TTC549 (cell line): Measurements from ENCODE around the gene COL18A1.

Source experiments
- FAIRE-seq: peaks from 2 replicates; lab custom pipeline; 2012; peaks lifted over from hg19 to GRCh38; lab: Jason Lieb, UNC

COL18A1 gene

DNA sequence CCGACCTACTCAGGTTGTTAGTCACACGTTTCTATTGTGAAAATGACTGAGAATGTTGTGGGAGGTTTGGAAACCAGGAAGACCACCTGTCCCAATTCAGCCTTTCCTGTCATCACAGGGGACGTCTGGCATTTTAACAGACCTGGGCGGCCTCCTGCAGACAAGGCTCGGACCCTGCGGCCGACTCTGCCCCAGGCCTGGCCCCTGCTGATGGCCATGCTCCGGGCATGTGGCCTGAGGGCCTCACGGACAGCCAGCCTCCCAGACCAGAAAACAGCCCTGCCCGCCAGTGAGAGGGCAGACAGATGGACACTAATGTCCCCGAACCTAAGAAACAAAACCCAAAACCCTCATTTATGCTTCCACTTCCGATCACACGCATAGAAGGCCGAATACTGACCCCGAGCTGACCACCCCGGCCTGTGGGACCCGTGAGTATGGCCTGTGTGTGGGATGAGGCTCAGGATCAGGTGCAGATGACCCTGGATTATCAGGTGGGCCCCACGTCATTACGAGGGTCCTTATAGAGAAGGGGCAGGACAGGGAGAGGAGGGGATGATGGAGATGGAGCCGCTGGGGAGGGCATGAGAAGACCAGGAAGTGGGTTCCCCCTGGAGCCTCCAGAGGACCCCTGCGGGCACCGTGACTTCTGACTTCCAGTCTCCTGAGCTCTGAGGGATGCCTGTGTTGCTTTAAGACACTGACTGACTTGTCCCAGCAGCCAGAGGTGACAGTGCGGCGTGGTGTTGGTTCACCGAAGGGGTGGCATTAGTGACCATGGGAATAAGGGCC is 9.6 kb downstream of the COL18A1 start:
- FAIRE-seq: no peak

DNA sequence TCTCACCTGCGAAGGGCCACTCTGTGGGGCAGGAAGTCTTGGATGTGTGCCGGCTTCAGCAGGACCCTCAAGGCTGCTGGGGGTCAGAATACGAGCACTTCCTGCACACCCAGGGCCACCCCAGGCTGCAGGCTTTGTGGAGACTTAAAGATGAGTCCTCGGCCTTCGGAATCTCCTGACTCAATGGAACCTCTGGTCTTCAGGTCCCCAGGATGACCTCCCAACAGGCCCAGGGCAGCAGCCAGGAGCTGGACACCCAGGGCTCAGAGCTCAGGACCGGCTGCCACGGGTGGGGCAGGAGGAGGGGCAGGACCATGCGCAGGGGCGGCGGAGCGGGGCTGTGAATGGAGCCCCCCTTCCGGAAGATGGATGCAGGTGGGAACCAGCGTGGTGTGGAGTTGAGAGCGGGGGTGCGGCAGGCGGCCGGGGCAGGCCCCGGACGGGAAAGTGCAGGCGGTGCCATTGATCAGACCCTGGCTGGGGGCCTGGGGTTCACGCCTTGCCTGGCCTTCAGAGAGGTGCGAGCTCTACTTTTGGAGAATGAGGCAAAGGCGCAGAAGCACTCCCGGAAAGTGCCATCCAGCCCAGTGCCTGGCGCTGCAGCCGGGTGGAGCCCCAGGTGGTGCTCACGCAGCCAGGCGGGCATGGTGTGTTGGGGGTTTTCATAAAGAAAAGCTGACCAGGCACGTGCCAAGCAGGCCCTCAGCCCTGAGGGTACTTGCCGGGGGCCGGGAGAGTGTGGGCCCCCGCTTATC is 10.4 kb downstream of the COL18A1 start:
- no peak for FAIRE-seq

DNA sequence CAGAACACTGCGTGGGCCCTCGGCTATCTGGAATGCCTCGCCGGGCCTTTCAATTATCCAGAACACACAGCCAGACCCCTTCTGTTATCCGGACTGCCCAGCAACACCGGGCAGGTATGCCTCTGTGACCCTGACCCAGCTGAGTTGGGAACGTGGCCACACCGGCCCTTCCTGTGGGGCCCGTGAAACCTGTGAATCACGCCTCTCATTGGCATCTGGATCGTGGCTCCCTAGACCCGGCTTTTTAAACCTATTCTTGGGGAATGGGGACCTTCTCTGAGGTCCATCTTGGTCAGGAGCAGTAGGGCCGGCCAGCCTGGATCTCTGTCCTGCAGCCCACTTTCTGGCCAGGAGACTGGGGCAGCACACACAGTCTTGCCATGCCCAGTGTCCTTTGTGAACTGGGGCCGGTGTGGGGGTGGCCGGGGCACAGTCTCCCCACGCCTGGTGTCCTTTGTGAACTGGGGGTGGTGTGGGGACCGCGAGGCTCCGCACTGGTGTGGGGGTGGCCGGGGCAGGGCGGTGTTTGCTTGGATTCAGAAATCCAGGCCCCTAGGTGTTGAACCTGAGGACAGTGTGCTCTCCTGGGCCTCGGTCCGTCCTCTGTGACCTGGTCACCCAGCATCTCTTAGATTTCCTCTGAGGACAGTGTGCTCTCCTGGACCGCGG is 11.1 kb downstream of the COL18A1 start:
- no peak for FAIRE-seq

DNA sequence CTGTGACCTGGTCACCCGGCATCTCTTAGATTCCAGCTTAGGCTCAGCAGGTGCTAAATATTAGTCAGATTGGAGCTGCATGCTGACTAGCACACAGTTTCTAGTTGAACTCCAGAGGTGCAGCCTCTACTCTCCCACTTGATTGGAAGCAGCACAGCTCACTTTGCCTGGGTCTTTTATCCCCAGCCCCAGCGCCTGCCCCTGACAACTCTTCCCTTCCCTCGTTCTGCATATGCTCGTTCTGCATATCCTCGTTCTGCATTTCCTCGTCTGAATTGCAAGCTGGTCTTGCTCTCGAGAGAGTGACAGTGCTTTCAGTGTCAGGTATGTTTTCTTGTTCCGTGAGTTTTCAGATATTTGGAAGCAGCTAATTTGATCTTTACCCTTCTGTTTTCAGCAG is 11.7 kb downstream of the COL18A1 start:
- FAIRE-seq: no peak

DNA sequence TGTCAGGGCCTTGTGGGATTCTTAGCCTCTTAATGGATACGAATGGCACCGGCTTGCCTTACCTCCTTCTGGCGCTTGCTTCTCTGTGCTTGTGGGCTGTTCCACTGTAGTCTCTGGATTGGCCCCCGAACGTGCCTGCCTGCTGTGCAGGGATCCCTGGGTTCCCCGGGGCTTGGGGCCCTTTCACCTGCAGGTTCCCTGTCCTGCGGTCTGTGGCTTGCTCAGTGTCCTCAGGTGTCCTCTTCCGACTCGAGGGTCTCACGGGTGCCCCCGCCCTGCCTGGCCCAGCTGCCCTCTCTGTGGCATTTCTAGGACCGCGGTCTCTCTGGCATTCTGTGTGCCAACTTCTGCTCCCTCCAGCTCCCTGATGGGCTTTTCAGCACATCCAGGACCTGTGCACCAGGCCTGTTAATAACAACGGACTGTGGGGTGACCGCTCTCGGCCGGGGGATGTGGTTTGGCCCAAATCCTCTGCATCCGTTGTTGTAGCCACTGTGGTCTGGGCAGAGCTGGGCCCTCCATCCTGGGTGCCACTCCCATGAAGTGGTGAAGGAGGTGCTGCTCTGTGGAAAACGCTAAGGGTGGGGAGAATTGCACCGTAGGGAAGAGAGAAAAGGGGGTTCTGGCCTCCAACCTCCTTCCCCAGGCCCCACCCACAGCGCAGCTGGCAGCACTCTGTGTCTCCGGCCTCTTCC is 12.4 kb downstream of the COL18A1 start:
- no peak for FAIRE-seq

DNA sequence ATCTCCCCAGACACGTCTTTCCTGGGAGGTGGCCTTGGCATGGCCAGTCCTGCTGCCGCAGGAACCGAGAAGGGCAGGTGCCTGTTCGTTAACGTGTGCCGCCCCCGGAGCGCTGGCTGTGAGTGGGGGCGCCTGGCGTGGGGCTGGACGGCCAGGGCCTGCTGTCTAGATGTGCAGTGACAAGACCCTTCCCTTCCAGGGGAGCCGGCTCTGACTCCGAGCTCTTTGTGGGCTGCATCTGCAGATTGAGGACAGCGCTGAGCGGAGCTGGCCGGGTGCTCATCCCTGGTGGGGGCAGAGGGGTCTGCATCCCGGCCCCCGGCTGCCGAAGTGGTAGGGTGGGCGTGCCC is 13.0 kb downstream of the COL18A1 start:
- FAIRE-seq: no peak

DNA sequence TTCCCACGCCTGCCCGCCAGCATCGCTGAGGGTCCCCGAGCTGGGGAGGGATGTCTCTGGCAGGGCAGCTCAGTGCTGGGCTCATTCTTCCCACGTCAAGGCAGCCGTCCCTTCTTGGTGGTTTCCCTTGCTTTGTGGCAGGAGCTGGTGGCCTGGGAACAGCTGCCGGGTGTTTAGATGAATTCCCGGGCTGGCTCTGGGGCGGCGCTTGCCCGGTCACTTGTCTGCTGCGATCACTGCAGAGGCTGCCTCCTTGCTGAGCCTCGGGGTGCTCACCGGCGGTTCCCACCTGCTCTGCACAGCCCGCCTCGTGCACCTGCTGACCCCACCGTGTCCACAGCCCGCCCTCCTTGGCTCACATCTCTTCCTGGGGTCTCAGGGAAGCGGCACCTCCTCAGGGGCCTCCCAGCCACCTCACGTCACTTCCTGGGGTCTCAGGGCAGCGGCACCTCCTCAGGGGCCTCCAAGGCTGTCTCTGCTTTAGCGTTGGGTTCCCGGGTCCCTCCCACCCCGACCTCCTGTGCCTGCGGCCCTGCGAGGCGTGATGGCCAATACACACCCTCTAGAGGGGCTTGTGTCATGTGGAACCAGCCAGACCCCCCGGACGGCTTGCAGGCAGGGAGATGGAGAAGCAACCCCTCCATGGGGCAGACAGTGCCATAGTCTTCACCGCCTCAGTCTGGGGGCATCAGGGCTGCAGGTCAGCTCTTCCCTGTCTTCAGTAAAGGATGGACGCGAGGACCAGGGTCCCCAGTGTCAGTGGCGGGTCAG is 13.5 kb downstream of the COL18A1 start:
- no peak for FAIRE-seq

DNA sequence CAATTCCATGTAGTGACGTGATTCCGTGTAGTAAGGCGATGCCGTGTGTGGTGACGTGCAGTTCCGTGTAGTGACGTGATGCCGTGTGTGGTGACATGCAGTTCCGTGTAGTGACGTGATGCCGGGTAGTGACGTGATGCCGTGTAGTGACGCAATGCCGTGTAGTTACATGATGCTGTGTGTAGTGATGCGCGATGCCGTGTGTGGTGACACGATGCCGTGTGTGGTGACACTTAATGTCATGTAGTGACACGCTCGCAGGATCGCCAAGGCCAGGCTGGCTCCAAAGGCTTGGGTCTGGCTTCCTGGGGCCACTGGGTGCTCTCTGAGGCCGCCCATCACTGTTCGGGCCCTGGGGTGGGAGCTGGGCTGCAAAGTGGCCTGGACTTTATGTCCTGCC is 14.2 kb downstream of the COL18A1 start:
- FAIRE-seq: no peak

DNA sequence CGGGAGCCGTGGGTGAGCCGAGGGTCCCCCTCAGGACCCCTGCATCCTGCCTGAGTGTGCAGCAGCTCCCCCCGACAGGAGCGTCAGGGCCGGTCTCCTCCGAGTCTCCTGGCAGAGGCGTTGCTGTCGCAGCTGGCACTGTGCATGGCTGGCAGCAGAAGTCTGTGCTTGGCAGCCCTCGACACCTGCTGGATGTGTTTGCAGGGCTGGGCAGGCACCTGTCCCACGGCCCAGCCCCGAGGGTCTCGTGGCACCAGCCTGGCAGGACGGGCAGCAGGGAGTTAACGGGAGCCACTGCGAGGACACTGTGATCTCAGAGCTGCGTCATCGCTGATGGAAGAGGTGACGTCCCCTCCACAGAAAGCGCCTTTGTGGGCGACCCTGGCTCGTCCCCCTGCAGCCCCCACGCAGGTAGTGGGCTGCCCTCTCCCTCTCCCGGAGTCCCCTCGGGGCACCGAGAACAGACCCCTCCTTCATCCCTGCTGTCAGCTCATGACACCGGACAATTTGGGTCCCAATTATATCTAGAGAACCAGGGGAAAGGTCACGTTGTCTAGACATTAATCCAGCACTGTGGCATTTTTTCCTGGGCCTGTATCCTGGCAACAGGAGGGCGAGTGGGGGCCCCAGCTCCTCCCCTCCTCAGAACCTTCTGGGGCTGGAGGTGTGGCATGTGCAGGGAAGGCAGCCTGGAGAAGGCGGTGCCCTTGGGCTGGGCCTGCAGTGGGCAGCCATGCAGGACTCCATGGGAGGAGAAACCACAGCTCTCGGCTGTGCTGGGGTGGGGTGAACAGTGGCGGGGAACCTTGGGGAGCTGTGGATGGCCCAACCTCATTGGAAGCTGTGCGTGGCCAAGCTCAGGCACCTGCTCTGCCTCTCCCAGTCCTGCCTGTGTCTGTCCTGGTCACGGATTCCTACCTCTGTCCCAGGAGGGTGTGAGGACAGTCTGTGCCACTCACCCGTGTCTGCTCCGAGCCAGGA is 15.4 kb downstream of the COL18A1 start:
- no peak for FAIRE-seq

DNA sequence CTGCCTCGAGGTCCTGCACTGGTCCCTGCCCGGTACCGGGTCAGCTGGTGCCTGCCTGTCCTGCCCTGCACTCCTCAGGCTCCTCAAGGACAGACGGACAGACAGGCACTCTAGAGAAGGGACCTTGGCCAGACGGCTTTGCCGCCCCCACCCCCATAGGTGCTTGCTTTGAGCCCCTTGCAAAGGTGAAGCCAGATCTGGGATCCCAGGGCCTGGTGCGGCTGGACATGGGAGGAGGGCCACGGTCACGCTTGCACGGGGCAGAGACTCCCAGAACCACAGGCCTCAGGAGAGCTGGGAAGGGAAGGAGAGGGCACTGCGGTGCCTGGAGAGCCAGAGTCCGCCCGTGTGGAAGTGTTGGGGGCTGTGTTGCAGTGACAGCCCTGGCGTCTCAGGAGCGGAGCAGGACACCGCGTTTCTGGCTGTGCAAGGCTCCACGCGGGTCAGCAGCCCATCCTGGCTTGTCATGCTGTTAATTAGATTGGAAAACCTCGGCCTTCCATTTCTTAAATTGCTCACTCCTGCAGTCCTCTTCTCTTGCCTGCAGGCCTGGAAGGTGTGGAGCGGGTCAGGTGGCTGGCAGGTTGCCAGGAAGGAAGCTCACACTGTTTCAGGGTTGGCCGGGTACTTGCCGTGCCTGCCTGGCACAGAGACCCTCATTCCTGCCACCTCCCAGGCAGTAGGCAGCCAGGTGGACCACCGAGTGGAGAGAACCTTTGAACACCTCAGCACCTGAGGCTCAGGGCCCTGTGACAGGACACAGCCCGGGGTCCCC is 16.3 kb downstream of the COL18A1 start:
- FAIRE-seq: no peak

DNA sequence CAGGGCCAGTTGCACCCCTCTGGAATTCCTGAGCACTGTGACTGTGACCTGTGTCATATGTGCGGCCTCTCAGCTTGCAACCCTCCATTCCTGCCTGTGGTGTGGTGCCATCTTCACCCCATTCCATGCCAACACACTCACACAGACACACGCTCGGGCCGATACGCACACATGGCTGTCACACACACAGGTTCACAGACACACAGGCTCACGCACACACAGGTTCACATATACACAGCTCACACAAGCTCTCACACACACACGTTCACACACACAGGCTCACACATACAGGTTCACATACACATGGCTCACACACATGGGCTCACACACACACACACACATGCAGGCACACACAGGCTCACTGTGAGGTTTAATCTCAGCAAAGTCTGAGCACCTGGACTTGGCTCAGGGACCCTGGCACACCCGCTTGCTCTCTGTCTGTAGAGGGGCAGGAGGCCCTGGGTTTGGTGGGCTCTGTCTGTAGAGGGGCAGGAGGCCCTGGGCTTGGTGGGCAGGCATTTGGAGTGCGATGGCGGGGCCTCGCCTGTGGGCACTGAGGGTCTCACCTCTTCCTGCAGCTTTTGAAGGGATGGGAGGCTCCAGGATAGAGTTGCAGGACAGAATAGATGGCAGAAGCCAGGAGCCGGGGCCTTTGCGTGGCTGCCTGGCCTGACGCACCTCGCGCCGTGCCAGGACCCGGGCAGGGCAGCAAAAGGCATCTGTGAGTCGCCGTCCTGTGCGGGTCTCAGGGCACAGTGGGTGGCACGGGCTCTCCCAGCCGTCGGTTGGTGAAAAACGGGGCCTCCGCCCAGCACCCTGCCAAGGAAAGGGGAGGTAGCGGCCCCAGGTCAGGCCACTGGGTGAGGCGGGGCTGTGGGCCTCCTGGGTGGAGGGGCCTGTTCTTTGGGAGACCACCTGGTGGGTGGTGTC is 17.1 kb downstream of the COL18A1 start:
- no peak for FAIRE-seq

DNA sequence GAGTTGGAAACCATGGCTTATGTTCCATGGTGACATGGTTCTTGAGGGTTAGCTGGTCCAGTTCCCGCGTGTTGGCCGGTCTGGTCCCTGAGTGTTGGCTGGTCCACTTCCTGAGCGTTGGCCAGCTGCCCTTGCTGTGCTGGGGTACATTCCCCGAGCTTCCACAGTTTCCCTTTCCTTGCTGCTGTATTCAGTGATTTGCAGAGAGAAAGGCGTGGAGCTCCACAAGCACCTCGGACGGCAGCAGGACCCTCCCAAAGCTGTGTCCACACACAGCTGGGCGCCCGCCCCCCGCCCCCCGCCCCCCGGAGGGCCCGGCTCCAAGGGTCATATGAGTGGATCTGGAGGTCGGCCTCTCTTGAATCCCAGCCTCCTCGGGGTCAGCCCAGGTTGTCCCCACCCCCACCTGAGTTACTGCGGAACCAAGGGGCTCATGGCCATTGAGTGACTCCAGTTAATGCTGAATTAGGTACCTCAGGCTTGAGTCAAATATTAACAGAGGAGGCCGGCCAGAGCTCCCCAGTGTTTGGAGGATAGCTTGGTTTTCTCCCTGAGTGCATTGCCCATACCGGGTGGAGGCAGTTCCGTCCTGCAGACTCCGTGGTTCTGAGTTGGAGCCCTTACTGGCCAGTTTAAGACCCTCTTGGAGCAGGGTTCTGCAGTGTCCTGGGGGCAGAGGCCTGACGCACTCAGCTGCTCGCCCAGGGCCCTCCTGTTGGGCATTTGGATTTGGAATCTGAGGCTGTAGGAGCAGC is 18.4 kb downstream of the COL18A1 start:
- FAIRE-seq: no peak

DNA sequence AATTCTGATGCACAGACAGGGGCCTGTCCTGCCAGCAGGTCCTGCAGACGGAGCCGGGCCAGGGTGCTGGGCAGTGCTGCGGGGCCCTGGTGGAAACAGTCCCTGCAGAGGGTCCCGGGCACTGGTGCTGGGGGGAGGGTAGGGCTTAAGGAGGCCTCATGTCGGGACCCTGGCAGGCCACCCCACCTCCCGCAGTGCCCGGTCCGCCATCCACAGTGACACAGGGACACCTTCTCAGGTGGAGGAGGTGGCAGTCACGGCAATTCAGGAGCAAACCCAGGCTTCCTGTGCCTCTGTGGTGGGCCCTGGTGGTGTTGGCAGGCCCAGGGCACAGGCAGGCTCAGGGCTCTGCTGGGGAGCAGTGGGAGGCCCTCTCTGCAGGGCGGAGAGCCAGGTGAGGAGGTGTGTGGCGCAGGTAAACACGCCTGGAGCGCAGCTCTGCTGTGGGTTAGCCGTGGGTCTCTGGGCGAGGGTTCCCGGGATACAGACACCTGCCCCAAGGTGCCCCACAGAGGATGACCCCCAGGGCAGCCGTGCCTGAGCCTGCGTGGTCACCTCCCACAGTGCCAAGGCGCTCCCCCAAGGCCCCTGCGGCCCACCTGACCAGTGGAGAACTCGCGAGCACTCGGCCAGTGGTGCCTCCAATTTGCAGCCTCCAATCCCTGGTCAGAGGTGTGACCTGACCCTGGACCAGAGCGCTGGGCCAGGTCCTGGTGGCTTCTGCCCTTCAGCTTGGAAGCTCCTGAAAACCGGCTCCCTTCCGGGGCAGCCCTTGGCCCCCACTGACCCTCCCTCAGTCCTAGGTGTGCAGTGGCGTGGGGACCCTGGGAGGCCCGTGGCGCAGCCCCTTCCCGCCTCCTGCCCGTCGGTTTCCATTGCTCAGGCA is 19.2 kb downstream of the COL18A1 start:
- FAIRE-seq: no peak

DNA sequence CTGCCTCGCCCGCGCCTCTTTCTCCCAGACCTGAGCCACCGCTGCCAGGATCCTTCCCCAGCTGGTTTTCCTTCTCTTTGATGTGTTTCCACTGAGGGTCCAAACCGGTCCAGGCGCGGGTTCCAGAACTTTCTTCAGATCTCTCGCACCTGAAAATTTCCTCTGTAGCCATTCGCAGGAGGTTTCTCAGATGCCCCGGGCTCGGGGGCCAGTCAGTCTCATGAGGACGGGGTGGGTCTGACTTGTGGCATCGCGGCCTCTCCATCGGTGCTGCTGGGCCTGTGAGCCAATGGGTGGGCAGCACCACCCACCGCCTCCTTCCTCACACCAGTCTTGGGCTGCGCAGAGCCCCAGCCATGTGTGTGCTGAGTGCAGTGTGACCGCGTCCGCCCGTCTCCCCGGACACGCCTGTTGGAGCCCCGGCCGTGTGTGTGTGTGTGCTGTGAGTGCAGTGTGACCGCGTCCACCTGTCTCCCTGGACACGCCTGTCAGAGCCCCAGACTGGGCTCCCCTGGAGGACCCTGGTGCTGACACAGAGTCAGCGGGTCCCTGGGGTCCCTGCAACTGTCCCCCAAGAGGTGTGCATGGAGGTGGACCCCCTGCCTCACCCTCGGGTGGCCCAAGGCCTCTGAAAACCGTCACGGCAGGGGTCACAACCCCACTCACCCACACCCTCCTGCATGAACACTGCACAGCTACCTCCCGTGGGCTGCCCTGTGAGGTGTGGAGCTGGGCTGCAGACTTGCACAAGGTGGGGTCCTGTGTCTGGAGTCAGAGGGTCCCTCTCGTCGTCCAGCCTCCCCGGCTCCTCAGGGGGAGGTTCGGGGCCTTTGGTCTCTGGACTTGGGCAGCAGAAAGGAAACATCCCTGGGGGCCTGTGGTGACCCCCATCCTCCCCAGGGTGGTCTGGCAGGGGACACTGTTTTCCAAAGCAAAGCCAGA is 20.2 kb downstream of the COL18A1 start:
- no peak for FAIRE-seq

DNA sequence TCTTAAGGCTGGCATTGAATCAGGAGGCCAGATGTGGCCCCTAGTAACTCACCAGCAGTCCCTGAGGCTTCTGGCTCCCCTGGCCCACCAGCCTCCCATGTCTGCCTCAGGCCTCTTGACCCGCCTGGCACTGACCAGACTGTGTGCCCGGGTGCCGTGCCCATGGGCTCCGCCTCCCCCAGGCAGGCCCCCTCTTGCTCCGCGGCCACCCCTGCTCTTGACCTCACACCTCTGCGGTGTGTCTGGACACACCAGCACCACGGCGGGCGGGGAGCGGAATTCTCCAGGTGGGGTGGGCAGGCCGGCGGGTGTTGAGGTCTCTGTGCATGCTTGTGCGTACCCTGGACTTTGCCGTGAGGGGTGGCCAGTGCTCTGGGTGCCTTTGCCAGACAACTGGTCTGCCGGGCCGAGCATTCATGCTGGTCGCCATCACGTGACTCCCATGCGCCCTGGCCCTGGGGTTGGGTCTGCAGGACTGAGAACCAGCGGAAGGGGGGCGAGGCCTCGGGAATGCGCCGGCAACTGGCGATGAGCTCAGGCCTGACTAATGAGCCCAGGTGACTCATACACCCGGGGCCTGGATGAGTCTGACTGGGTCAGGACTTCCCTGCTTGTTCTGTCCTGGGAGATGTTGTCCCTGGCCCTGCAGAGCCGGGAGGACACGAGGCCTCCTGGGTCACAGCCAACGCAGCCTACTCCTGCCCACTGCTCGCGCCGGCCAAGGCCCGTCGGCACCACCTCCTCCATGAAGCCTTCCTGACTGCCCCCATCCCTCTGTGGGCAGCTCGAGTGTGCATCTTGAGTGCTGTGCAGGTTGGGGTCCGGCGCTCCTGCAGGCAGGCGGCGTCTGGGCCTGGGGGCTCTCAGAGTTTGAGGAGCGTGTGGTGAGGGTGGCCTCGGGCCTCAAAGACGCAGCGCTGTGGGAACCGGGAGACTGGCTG is 22.6 kb downstream of the COL18A1 start:
- no peak for FAIRE-seq
